Erythroblast (primary cell): ENCODE measurements around the gene TMED5.

Experiments used
- DNase-seq, 2 experiments: peaks; one replicate each; lab custom pipeline; 2025; lab: John Stamatoyannopoulos, UW
- GATA1 ChIP-seq: IDR thresholded peaks from 2 replicates; pipeline ENCODE4 v1.6.1; 2011; ENCODE audit warnings: low read depth, mild to moderate bottlenecking, control low read depth, low read length, moderate library complexity
- POLR2A ChIP-seq: IDR thresholded peaks from 2 replicates; pipeline ENCODE4 v1.6.1; 2011; ENCODE audit warnings: mild to moderate bottlenecking, low read length

TMED5 gene

DNA sequence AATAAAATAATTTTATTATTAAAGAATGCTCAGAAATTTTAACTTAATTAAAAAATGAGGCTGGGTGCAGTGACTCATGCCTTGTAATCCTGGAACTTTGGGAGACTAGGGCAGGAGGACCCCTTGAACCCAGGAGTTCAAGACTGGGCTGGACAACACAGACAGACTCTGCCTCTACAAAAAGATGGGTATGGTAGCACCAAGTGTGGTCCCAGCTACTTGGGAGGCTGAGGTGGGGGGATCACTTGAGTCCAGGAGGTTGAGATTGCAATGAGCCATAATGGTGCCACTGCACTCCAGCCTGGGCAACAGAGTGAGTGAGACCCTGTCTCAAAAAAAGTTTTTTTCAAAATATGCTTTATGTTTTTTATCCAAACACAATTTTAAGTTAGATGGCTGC is 25.3 kb downstream of the TMED5 start:
- TF ChIP-seq POLR2A (no peak), GATA1 (no peak)

GRCh38 chr1:93152835-93153234 is 27.4 kb downstream of the TMED5 start:
- no peak for DNase-seq
- TF ChIP-seq GATA1, result no peak
- no peak for TF ChIP-seq POLR2A

More for the DNA sequence above, 25.3 kb downstream of the TMED5 start:
- no peak for DNase-seq

GRCh38 chr1:93151474-93151873 is 28.7 kb downstream of the TMED5 start:
- no peak for TF ChIP-seq GATA1
- no peak for TF ChIP-seq POLR2A
- no peak for DNase-seq

DNA sequence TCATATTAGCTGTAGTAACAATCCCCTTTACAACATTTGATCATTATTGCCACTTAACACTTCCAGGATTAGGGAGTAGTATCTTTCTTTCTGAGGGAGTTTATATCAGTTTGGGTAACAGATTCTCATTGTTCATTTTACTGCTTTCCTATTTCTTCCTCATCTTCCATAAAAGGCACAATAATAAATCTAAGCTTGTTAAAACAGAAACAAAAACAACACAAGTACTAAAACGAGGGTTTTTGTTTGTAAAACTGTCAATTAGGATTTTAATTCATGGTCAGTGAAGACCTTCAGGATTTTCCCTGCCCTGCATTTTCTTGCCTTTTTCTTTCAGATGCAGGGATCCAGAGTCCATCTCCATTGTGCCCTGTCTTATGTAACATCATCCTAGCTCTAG is 29.5 kb downstream of the TMED5 start:
- no peak for DNase-seq
- TF ChIP-seq GATA1 (no peak), POLR2A (no peak)

DNA sequence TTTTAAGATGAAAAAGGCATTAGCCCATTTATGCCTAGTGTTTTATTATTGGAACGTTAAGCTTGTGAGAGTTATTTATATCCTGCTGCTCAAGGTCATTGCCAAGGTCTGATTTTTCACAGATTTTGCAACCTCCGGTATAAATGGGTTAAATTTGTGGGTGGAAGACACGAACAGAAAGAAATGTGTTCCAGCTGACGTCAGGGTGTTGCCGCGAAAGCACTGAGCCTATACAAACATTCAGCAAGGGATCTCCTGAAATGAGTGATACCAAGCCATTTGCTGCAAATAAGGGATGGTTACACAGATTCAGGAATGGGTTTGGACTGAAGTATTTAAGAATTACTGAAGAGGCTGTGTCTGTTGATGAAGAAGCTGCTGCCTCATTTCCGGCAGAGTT is 32.2 kb downstream of the TMED5 start:
- no peak for DNase-seq

GRCh38 chr1:93143769-93144168 is 36.4 kb downstream of the TMED5 start:
- no peak for TF ChIP-seq GATA1
- TF ChIP-seq POLR2A, result no peak
- DNase-seq, result no peak

More for the DNA sequence above, 32.2 kb downstream of the TMED5 start:
- no peak for TF ChIP-seq POLR2A
- TF ChIP-seq GATA1, result no peak

- DNase-seq, result no peak
- no peak for TF ChIP-seq GATA1
Measured at GRCh38 chr1:93143136-93143535, 37.1 kb downstream of the TMED5 start.

DNA sequence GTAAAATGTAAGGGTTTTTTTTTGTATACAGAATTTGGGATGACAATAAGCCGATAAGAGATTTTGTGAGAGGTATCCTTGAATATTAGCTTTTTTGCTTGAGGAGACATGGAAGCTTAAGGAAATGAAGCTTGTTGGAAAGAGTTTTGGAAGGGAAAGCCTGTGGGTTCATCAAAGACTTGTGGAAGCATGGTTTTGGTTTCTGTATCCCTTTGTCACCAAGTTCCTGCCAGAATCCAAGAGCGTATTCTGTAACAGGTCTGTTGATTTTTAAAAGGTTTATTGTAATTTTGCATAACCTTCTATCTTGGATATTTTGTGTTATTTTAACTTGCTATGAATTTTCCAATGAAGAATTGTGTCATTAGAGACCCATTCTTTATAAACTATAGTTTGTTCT is 38.1 kb downstream of the TMED5 start:
- TF ChIP-seq POLR2A (no peak), GATA1 (no peak)
- DNase-seq, result no peak

GRCh38 chr1:93140106-93140505 is 40.1 kb downstream of the TMED5 start:
- TF ChIP-seq POLR2A, result no peak
- no peak for TF ChIP-seq GATA1
- no peak for DNase-seq

GRCh38 chr1:93137604-93138292 is 42.5 kb downstream of the TMED5 start:
- no peak for DNase-seq
- no peak for TF ChIP-seq GATA1
- TF ChIP-seq POLR2A, result no peak

DNA sequence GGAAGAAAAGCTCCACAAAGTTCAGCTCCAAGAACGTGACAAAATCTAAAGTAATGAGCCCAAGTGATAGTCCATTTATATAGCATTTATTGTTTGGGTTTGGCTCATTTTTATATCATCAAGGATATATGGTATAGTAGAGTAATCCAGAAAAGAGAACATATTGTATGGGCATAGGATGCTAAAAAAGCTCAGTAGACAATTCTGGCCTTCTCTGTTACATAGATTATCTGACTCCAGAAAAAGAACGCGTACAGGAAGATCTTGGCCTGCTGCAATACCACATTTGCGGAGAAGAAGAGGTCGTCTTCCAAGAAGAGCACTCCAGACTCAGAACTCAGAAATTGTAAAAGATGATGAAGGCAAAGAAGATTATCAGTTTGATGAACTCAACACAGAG is 43.8 kb downstream of the TMED5 start:
- no peak for DNase-seq
- TF ChIP-seq POLR2A, result no peak
- TF ChIP-seq GATA1, result no peak

GRCh38 chr1:93132638-93133037 is 47.6 kb downstream of the TMED5 start:
- TF ChIP-seq POLR2A (no peak), GATA1 (no peak)
- DNase-seq, result no peak

GRCh38 chr1:93129507-93130099 is 50.6 kb downstream of the TMED5 start:
- DNase-seq, result no peak
- TF ChIP-seq POLR2A (no peak), GATA1 (no peak)

- no peak for DNase-seq
- no peak for TF ChIP-seq GATA1
- no peak for TF ChIP-seq POLR2A
Measured at GRCh38 chr1:93124556-93125355, 55.5 kb downstream of the TMED5 start.
